IMR-90 (cell line): ENCODE results near the gene GSTM1. TPM values are rescaled to one million over a fixed set of nuclear protein-coding genes. Genes with fewer than 3 reads are reported as not detected.
A peak's percentile ranks its signal among the peaks of the same experiment; 100 is the strongest.

ENCODE experiments used
- ATAC-seq: fragments of 200-7000 bp; cut with Tn5 transposase; 2 replicates; pipeline ENCODE4 v1.9.1; 2020; ENCODE audit warnings: low read depth, mild to moderate bottlenecking, moderate library complexity
- BruUV-seq: library from RNA; stranded (reverse); fragments of 400-500 nt; replicated peaks from 2 replicates; lab custom pipeline; 2021; lab: Mats Ljungman, UMichigan
- CTCF ChIA-PET: fragments of 300-600 bp; formaldehyde crosslinking; extraction: SDS; loops from one replicate; lab custom pipeline; 2021; ENCODE audit warnings: antibody characterized with exemption; lab: Yijun Ruan, JAX
- POLR2A ChIA-PET: fragments of 300-600 bp; sonication (Branson Sonifier 250); formaldehyde crosslinking; loops from one replicate; lab custom pipeline; 2022; ENCODE audit warnings: antibody characterized with exemption; ENCODE audit not compliant: unreplicated experiment; lab: Charles Lee
- DNase-seq: peaks from one replicate; pipeline ENCODE4 v3.0.0; 2013
- H2AFZ ChIP-seq: replicated peaks from 2 replicates; pipeline ENCODE3; 2013; ENCODE audit warnings: low read length, mild to moderate bottlenecking; ENCODE audit not compliant: poor library complexity
- H2AK5ac ChIP-seq: 2 replicates; pipeline ENCODE4 v1.6.1; 2013; ENCODE audit warnings: low read depth, low read length, inconsistent platforms
- H2AK9ac ChIP-seq: replicated peaks from 2 replicates; pipeline ENCODE3; 2013; ENCODE audit warnings: mild to moderate bottlenecking, low read depth, low read length, moderate library complexity; ENCODE audit not compliant: poor library complexity
- H2BK120ac ChIP-seq: 2 replicates; pipeline ENCODE4 v1.6.1; 2013; ENCODE audit warnings: low read depth, low read length, inconsistent platforms
- H2BK15ac ChIP-seq: 3 replicates; pipeline ENCODE4 v1.6.1; 2013; ENCODE audit warnings: low read depth, low read length, inconsistent platforms
- H2BK20ac ChIP-seq: 2 replicates; pipeline ENCODE4 v1.6.1; 2013; ENCODE audit warnings: low read depth, mild to moderate bottlenecking, inconsistent platforms, low read length, moderate library complexity
- H2BK5ac ChIP-seq: 2 replicates; pipeline ENCODE4 v1.6.1; 2013; ENCODE audit warnings: mild to moderate bottlenecking, low read depth, low read length, inconsistent platforms; ENCODE audit not compliant: poor library complexity, severe bottlenecking
- H3K14ac ChIP-seq: replicated peaks from 2 replicates; pipeline ENCODE4 v1.6.1; 2013; ENCODE audit warnings: low read depth, low read length, inconsistent platforms
- H3K18ac ChIP-seq: 2 replicates; pipeline ENCODE4 v1.6.1; 2013; ENCODE audit warnings: low read depth, low read length, control low read depth
- H3K23ac ChIP-seq: 2 replicates; pipeline ENCODE4 v1.6.1; 2013; ENCODE audit warnings: low read depth, low read length, inconsistent platforms
- H3K27ac ChIP-seq: 2 replicates; pipeline ENCODE4 v1.5.1; 2013; ENCODE audit warnings: mild to moderate bottlenecking, control low read depth, low read length; ENCODE audit not compliant: insufficient read depth
- H3K27me3 ChIP-seq: 2 replicates; pipeline ENCODE4 v1.6.1; 2013; ENCODE audit warnings: low read length; ENCODE audit not compliant: control insufficient read depth, insufficient read depth
- H3K36me3 ChIP-seq: 2 replicates; pipeline ENCODE4 v1.6.1; 2013; ENCODE audit warnings: low read length, mixed read lengths; ENCODE audit not compliant: control insufficient read depth, insufficient read depth
- H3K4ac ChIP-seq: 2 replicates; pipeline ENCODE4 v1.6.1; 2013; ENCODE audit warnings: low read depth, low read length, inconsistent platforms
- H3K4me1 ChIP-seq: 2 replicates; pipeline ENCODE4 v1.6.1; 2013; ENCODE audit warnings: low read length, mixed read lengths; ENCODE audit not compliant: control insufficient read depth, insufficient read depth
- H3K4me2 ChIP-seq: 2 replicates; pipeline ENCODE4 v1.6.1; 2013; ENCODE audit warnings: low read depth, mild to moderate bottlenecking, control low read depth, low read length, moderate library complexity
- H3K4me3 ChIP-seq: 2 replicates; pipeline ENCODE4 v1.5.1; 2013; ENCODE audit warnings: low read depth, mild to moderate bottlenecking, control low read depth, low read length, moderate library complexity; ENCODE audit not compliant: insufficient read depth
- H3K56ac ChIP-seq: 2 replicates; pipeline ENCODE4 v1.6.1; 2013; ENCODE audit warnings: low read length, inconsistent platforms; ENCODE audit not compliant: insufficient read depth; ENCODE audit errors: extremely low read depth
- H3K79me1 ChIP-seq, 2 experiments: 2 replicates each; pipeline ENCODE4 v1.6.1; 2013; ENCODE audit warnings: low read length in 2 of 2, inconsistent platforms in 1 of 2, low read depth in 1 of 2
- H3K9ac ChIP-seq: 2 replicates; pipeline ENCODE4 v1.6.1; 2013; ENCODE audit warnings: low read depth, low read length, control low read depth
- H3K9me1 ChIP-seq: 2 replicates; pipeline ENCODE4 v1.6.1; 2013; ENCODE audit warnings: low read length, inconsistent platforms; ENCODE audit not compliant: insufficient read depth
- H3K9me3 ChIP-seq: 2 replicates; pipeline ENCODE4 v1.6.1; 2013; ENCODE audit warnings: low read length; ENCODE audit not compliant: control insufficient read depth, insufficient read depth
- H4K20me1 ChIP-seq: 2 replicates; pipeline ENCODE4 v1.6.1; 2013; ENCODE audit warnings: low read length, inconsistent platforms; ENCODE audit not compliant: insufficient read depth
- H4K5ac ChIP-seq: 2 replicates; pipeline ENCODE4 v1.6.1; 2013; ENCODE audit warnings: mild to moderate bottlenecking, low read depth, low read length, control low read depth
- H4K8ac ChIP-seq, 2 experiments: 2 replicates each; pipeline ENCODE4 v1.6.1; 2013; ENCODE audit warnings: low read depth in 2 of 2, low read length in 2 of 2, control low read depth in 1 of 2, inconsistent platforms in 1 of 2
- H4K91ac ChIP-seq: 2 replicates; pipeline ENCODE4 v1.6.1; 2013; ENCODE audit warnings: low read depth, low read length, inconsistent platforms; ENCODE audit not compliant: insufficient read depth
- BHLHE40 ChIP-seq: fragments of 150-350 bp; IDR thresholded peaks from 2 replicates; pipeline ENCODE4 v1.6.1; 2016; ENCODE audit warnings: mild to moderate bottlenecking, low read depth, low read length
- CEBPB ChIP-seq: IDR thresholded peaks from 2 replicates; pipeline ENCODE4 v1.6.1; 2012; ENCODE audit warnings: low read depth, low read length, improper control_type of control experiment
- CHD1 ChIP-seq: IDR thresholded peaks from 2 replicates; pipeline ENCODE4 v1.6.1; 2012; ENCODE audit warnings: low read depth, low read length, improper control_type of control experiment
- CTCF ChIP-seq: conservative IDR thresholded peaks from 2 replicates; pipeline ENCODE4 v1.5.1; 2012; ENCODE audit warnings: mild to moderate bottlenecking, low read depth, low read length, improper control_type of control experiment
- ELK1 ChIP-seq: fragments of 150-350 bp; IDR thresholded peaks from 2 replicates; pipeline ENCODE4 v1.6.1; 2016; ENCODE audit warnings: low read depth, mild to moderate bottlenecking, low read length, moderate library complexity, borderline replicate concordance
- MAFK ChIP-seq: IDR thresholded peaks from 2 replicates; pipeline ENCODE4 v1.6.1; 2012; ENCODE audit warnings: low read depth, low read length, improper control_type of control experiment
- MAZ ChIP-seq: IDR thresholded peaks from 2 replicates; pipeline ENCODE4 v1.6.1; 2012; ENCODE audit warnings: low read depth, mild to moderate bottlenecking, low read length, improper control_type of control experiment, moderate library complexity, borderline replicate concordance
- MXI1 ChIP-seq: IDR thresholded peaks from 2 replicates; pipeline ENCODE4 v1.6.1; 2012; ENCODE audit warnings: low read depth, mild to moderate bottlenecking, low read length, moderate library complexity, borderline replicate concordance
- NFE2L2 ChIP-seq: fragments of 150-350 bp; IDR thresholded peaks from 2 replicates; pipeline ENCODE4 v1.6.1; 2016; ENCODE audit warnings: low read depth, mild to moderate bottlenecking, low read length
- RCOR1 ChIP-seq: IDR thresholded peaks from 2 replicates; pipeline ENCODE4 v1.6.1; 2012; ENCODE audit warnings: mild to moderate bottlenecking, low read length, improper control_type of control experiment; ENCODE audit not compliant: insufficient replicate concordance
- RFX5 ChIP-seq: IDR thresholded peaks from 2 replicates; pipeline ENCODE4 v1.8.0; 2012; ENCODE audit warnings: low read depth, mild to moderate bottlenecking, low read length, moderate library complexity
- SMC3 ChIP-seq: fragments of 150-350 bp; IDR thresholded peaks from 2 replicates; pipeline ENCODE4 v1.6.1; 2016; ENCODE audit warnings: low read depth, mild to moderate bottlenecking, antibody characterized with exemption, low read length, moderate library complexity
- USF2 ChIP-seq: fragments of 150-350 bp; IDR thresholded peaks from 2 replicates; pipeline ENCODE4 v1.6.1; 2017; ENCODE audit warnings: mild to moderate bottlenecking, antibody characterized with exemption, low read length, low read depth
- WGBS, 2 experiments: methylation state at CpG; one replicate each; pipeline versions ENCODE4 v1.1.5 to v1.1.7; 2013; ENCODE audit warnings: missing lambda C conversion rate in 2 of 2; ENCODE audit not compliant: insufficient read length in 1 of 2; ENCODE audit errors: extremely low coverage in 2 of 2; 5-methylcytosine and 5-hydroxymethylcytosine counted together
- dilution Hi-C: fragments of 300-500 bp; cut with HindIII; formaldehyde crosslinking; loops from one replicate; pipeline ENCODE4 v1.14.3; 2018; ENCODE audit warnings: low sequenced_read_pairs; ENCODE audit not compliant: unreplicated experiment
- in situ Hi-C: fragments of 300-500 bp; cut with MboI; formaldehyde crosslinking; loops from 3 replicates; pipeline ENCODE4 v1.14.3; 2019; ENCODE audit warnings: low sequenced_read_pairs, inconsistent platforms, mixed read lengths
- intact Hi-C: fragments of 100-400 bp; cut with micrococcal nuclease; formaldehyde crosslinking; loops from 2 replicates; pipeline ENCODE4 v1.10.0; 2022
- polyA plus RNA-seq, 3 experiments: library from polyadenylated mRNA; depleted of rRNA; stranded (reverse); fragments of >200 nt; gene quantifications; 2 replicates each; pipeline ENCODE4 v1.2.3, GENCODE V29; 2012; ENCODE audit warnings: low replicate concordance in 1 of 3
- total RNA-seq: library from RNA; depleted of rRNA; stranded (reverse); fragments of >200 nt; gene quantifications from 2 replicates; pipeline ENCODE4 v1.2.3, GENCODE V29; 2012

Gene GSTM1
- total and polyA plus RNA-seq, 2 of the 4 experiments (the other 2 are of a cell fraction), result not detected

GRCh38 chr1:109671067-109671466 lies 16.6 kb upstream of the GSTM1 start:
- Histone ChIP-seq H3K18ac (no peak overlapping the region), H2AK9ac (no peak overlapping the region), H3K23ac (no peak overlapping the region), H3K4ac (no peak overlapping the region), H3K4me3 (no peak overlapping the region), H2AFZ (no peak overlapping the region), H2BK5ac (no peak overlapping the region), H2BK20ac (no peak overlapping the region), H3K4me2 (no peak overlapping the region), H3K9me1 (peaks cover 4% of the 10 kb centered on the region), H3K56ac (no peak overlapping the region), H3K27me3 (no peaks in the 10 kb centered on the region), H2BK120ac (no peak overlapping the region), H3K4me1 (peaks cover 3% of the 10 kb centered on the region; the same call in 1 of the 2 replicates), H3K79me1 (peaks cover 5 to 14% of the 10 kb centered on the region in 2 experiments; a peak in 2 of 4 replicates), H3K9me3 (no peaks in the 10 kb centered on the region), H4K5ac (no peak overlapping the region), H3K27ac (no peak overlapping the region), H2AK5ac (no peak overlapping the region), H3K14ac (no peak overlapping the region), H3K9ac (no peak overlapping the region), H2BK15ac (no peak overlapping the region), H3K36me3 (peaks cover 11% of the 10 kb centered on the region), H4K91ac (no peak overlapping the region), H4K8ac (no peak overlapping the region), H4K20me1 (no peaks in the 10 kb centered on the region)
- ChIA-PET POLR2A (no interaction called here), CTCF (no interaction called here)
- intact Hi-C loops, result no loop called here
- ATAC-seq (no peak), DNase-seq (peak; percentile 0)
- no CpG with 5 or more reads among the region's 5 CpGs for WGBS, 2 experiments
- in situ Hi-C loops, result no loop called here
- dilution Hi-C loops, result no loop called here
- BruUV-seq, result no TSS peak
- TF ChIP-seq NFE2L2 (no peak), BHLHE40 (no peak), RFX5 (no peak), ELK1 (no peak), CTCF (no peak), MAZ (no peak), SMC3 (no peak), CEBPB (no peak), CHD1 (no peak), MAFK (no peak), RCOR1 (no peak), USF2 (no peak), MXI1 (no peak)
